ENCODE data around the gene RASGRP4.

GRCh38 chr19:38381138-38381537 is 44.9 kb downstream of the RASGRP4 start:
- TF ChIP-seq, protein P1, sequence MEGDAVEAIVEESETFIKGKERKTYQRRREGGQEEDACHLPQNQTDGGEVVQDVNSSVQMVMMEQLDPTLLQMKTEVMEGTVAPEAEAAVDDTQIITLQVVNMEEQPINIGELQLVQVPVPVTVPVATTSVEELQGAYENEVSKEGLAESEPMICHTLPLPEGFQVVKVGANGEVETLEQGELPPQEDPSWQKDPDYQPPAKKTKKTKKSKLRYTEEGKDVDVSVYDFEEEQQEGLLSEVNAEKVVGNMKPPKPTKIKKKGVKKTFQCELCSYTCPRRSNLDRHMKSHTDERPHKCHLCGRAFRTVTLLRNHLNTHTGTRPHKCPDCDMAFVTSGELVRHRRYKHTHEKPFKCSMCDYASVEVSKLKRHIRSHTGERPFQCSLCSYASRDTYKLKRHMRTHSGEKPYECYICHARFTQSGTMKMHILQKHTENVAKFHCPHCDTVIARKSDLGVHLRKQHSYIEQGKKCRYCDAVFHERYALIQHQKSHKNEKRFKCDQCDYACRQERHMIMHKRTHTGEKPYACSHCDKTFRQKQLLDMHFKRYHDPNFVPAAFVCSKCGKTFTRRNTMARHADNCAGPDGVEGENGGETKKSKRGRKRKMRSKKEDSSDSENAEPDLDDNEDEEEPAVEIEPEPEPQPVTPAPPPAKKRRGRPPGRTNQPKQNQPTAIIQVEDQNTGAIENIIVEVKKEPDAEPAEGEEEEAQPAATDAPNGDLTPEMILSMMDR (IDR thresholded peaks at IDR 0.05; ENCODE audit: insufficient read depth, low read length) = no peak
- no peak for TF ChIP-seq GABPA (IDR thresholded peaks at IDR 0.05; ENCODE audit: low read depth)
- TF ChIP-seq POLR2AphosphoS5 (IDR thresholded peaks at IDR 0.05; ENCODE audit: low read depth) = no peak
- no peak for TF ChIP-seq REST (IDR thresholded peaks at IDR 0.05; ENCODE audit: insufficient replicate concordance, low read depth)
- no peak for TF ChIP-seq SPI1 (IDR thresholded peaks at IDR 0.05; ENCODE audit: borderline replicate concordance, low read depth)
